MCF 10A (cell line): ENCODE data around the gene TRPM3. TPM values are rescaled to one million over a fixed set of nuclear protein-coding genes. Genes with fewer than 3 reads are reported as not detected.

Experiments
- BruUV-seq: library from RNA; stranded (reverse); fragments of 400-500 nt; replicated peaks from 2 replicates; lab custom pipeline; 2021; lab: Mats Ljungman, UMichigan
- CTCF ChIA-PET: fragments of 300-600 bp; sonication (Branson Sonifier 250); formaldehyde crosslinking; extraction: SDS; loops from one replicate; lab custom pipeline; 2021; ENCODE audit warnings: antibody characterized with exemption, inconsistent platforms; lab: Yijun Ruan, JAX
- POLR2A ChIA-PET: fragments of 300-600, 350-650 bp; sonication (Branson Sonifier 250); formaldehyde crosslinking; extraction: SDS; loops from one replicate; lab custom pipeline; 2020; ENCODE audit warnings: antibody characterized with exemption, inconsistent platforms; lab: Yijun Ruan, JAX
- DNase-seq: peaks from one replicate; pipeline ENCODE4 v3.0.0-alpha.2; 2018; ENCODE audit not compliant: unreplicated experiment
- H3K27ac Mint-ChIP-seq: one replicate; pipeline ENCODE4 v1.8.0; 2022; ENCODE audit warnings: mild to moderate bottlenecking, low read depth, mixed read lengths; ENCODE audit not compliant: unreplicated experiment
- H3K27me3 Mint-ChIP-seq: one replicate; pipeline ENCODE4 v1.8.0; 2022; ENCODE audit warnings: mixed read lengths; ENCODE audit not compliant: insufficient read depth, unreplicated experiment
- H3K36me3 Mint-ChIP-seq: one replicate; pipeline ENCODE4 v1.8.0; 2022; ENCODE audit warnings: mild to moderate bottlenecking, moderate library complexity, mixed read lengths; ENCODE audit not compliant: insufficient read depth, unreplicated experiment
- H3K4me1 Mint-ChIP-seq: one replicate; pipeline ENCODE4 v1.8.0; 2022; ENCODE audit warnings: mixed read lengths; ENCODE audit not compliant: insufficient read depth, unreplicated experiment
- H3K4me3 Mint-ChIP-seq: one replicate; pipeline ENCODE4 v1.8.0; 2022; ENCODE audit warnings: mild to moderate bottlenecking, moderate library complexity, mixed read lengths; ENCODE audit not compliant: unreplicated experiment
- H3K9me3 Mint-ChIP-seq: one replicate; pipeline ENCODE4 v1.8.0; 2022; ENCODE audit warnings: mixed read lengths; ENCODE audit not compliant: unreplicated experiment
- intact Hi-C: fragments of 100-400 bp; cut with micrococcal nuclease; formaldehyde crosslinking; loops from 2 replicates; pipeline ENCODE4 v1.14.1; 2022
- total RNA-seq: library from RNA; stranded (reverse); gene quantifications from 2 replicates; pipeline ENCODE4 v1.2.3, GENCODE V29; 2022
- TF ChIP-seq, protein P1 (sequence below): fragments of 200-600 bp; IDR thresholded peaks from one replicate; pipeline ENCODE4 v1.8.0; 2022; ENCODE audit warnings: antibody characterized with exemption, mild to moderate bottlenecking; ENCODE audit not compliant: unreplicated experiment

TRPM3 gene
- total RNA-seq, 1 experiment from 2014 or later = 0.44 TPM

GRCh38 chr9:70789086-70789485 is 332.3 kb downstream of the TRPM3 start:
- CTCF ChIA-PET = interaction anchor here (0.8 kb wide), 1 partner anchor 573 kb away, joined by 3 read pairs; no protein-coding TSS in a partner anchor
- POLR2A ChIA-PET = no interaction called here
- Mint-ChIP-seq H3K4me1 (no peaks in the 10 kb centered on the region), H3K27ac (no peak overlapping the region), H3K4me3 (no peak overlapping the region), H3K36me3 (no peaks in the 10 kb centered on the region), H3K9me3 (no peaks in the 10 kb centered on the region), H3K27me3 (no peaks in the 10 kb centered on the region)
- TF ChIP-seq, protein P1, sequence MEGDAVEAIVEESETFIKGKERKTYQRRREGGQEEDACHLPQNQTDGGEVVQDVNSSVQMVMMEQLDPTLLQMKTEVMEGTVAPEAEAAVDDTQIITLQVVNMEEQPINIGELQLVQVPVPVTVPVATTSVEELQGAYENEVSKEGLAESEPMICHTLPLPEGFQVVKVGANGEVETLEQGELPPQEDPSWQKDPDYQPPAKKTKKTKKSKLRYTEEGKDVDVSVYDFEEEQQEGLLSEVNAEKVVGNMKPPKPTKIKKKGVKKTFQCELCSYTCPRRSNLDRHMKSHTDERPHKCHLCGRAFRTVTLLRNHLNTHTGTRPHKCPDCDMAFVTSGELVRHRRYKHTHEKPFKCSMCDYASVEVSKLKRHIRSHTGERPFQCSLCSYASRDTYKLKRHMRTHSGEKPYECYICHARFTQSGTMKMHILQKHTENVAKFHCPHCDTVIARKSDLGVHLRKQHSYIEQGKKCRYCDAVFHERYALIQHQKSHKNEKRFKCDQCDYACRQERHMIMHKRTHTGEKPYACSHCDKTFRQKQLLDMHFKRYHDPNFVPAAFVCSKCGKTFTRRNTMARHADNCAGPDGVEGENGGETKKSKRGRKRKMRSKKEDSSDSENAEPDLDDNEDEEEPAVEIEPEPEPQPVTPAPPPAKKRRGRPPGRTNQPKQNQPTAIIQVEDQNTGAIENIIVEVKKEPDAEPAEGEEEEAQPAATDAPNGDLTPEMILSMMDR = no peak
- intact Hi-C loops = no loop called here
- no TSS peak for BruUV-seq
- DNase-seq = no peak

- H3K36me3 Mint-ChIP-seq = no peaks in the 10 kb centered on the region
- BruUV-seq = no TSS peak
- TF ChIP-seq, protein P1 = no peak
- no peak overlapping the region for H3K27ac Mint-ChIP-seq
- H3K4me1 Mint-ChIP-seq = no peaks in the 10 kb centered on the region
- ChIA-PET CTCF (no interaction called here), POLR2A (no interaction called here)
- no peak overlapping the region for H3K4me3 Mint-ChIP-seq
- H3K27me3 Mint-ChIP-seq = no peaks in the 10 kb centered on the region
- intact Hi-C loops = no loop called here
- DNase-seq = no peak
- no peaks in the 10 kb centered on the region for H3K9me3 Mint-ChIP-seq
Observed at GRCh38 chr9:70784456-70784855, 337.0 kb downstream of the TRPM3 start.

- Mint-ChIP-seq H3K4me3 (no peak overlapping the region), H3K36me3 (no peaks in the 10 kb centered on the region), H3K4me1 (no peaks in the 10 kb centered on the region), H3K27me3 (peaks cover 11% of the 10 kb centered on the region), H3K9me3 (no peaks in the 10 kb centered on the region), H3K27ac (no peak overlapping the region)
- intact Hi-C loops = no loop called here
- BruUV-seq = no TSS peak
- DNase-seq = no peak
- ChIA-PET CTCF (no interaction called here), POLR2A (no interaction called here)
- TF ChIP-seq, protein P1 = no peak
Observed at GRCh38 chr9:70778568-70778967, 342.9 kb downstream of the TRPM3 start.

GRCh38 chr9:70773579-70773978 is 347.8 kb downstream of the TRPM3 start:
- no peaks in the 10 kb centered on the region for H3K36me3 Mint-ChIP-seq
- POLR2A ChIA-PET = no interaction called here
- no peaks in the 10 kb centered on the region for H3K4me1 Mint-ChIP-seq
- BruUV-seq = no TSS peak
- no peak overlapping the region for H3K27ac Mint-ChIP-seq
- no peak for DNase-seq
- H3K4me3 Mint-ChIP-seq = no peak overlapping the region
- TF ChIP-seq, protein P1 = no peak
- no peaks in the 10 kb centered on the region for H3K9me3 Mint-ChIP-seq
- CTCF ChIA-PET = no interaction called here
- intact Hi-C loops = no loop called here
- H3K27me3 Mint-ChIP-seq = peaks cover 18% of the 10 kb centered on the region
